IMR-90 (cell line): ENCODE results near the gene SH3RF1. TPM values are rescaled to one million over a fixed set of nuclear protein-coding genes. Genes with fewer than 3 reads are reported as not detected.

Experiments
- ATAC-seq: fragments of 200-7000 bp; cut with Tn5 transposase; 2 replicates; pipeline ENCODE4 v1.9.1; 2020; ENCODE audit warnings: low read depth, mild to moderate bottlenecking, moderate library complexity
- BruUV-seq: library from RNA; stranded (reverse); fragments of 400-500 nt; replicated peaks from 2 replicates; lab custom pipeline; 2021; lab: Mats Ljungman, UMichigan
- CTCF ChIA-PET: fragments of 300-600 bp; formaldehyde crosslinking; extraction: SDS; loops from one replicate; lab custom pipeline; 2021; ENCODE audit warnings: antibody characterized with exemption; lab: Yijun Ruan, JAX
- POLR2A ChIA-PET: fragments of 300-600 bp; sonication (Branson Sonifier 250); formaldehyde crosslinking; loops from one replicate; lab custom pipeline; 2022; ENCODE audit warnings: antibody characterized with exemption; ENCODE audit not compliant: unreplicated experiment; lab: Charles Lee
- DNase-seq: peaks from one replicate; pipeline ENCODE4 v3.0.0; 2013
- H2AFZ ChIP-seq: replicated peaks from 2 replicates; pipeline ENCODE3; 2013; ENCODE audit warnings: low read length, mild to moderate bottlenecking; ENCODE audit not compliant: poor library complexity
- H2AK5ac ChIP-seq: 2 replicates; pipeline ENCODE4 v1.6.1; 2013; ENCODE audit warnings: low read depth, low read length, inconsistent platforms
- H2AK9ac ChIP-seq: replicated peaks from 2 replicates; pipeline ENCODE3; 2013; ENCODE audit warnings: mild to moderate bottlenecking, low read depth, low read length, moderate library complexity; ENCODE audit not compliant: poor library complexity
- H2BK120ac ChIP-seq: 2 replicates; pipeline ENCODE4 v1.6.1; 2013; ENCODE audit warnings: low read depth, low read length, inconsistent platforms
- H2BK15ac ChIP-seq: 3 replicates; pipeline ENCODE4 v1.6.1; 2013; ENCODE audit warnings: low read depth, low read length, inconsistent platforms
- H2BK20ac ChIP-seq: 2 replicates; pipeline ENCODE4 v1.6.1; 2013; ENCODE audit warnings: low read depth, mild to moderate bottlenecking, inconsistent platforms, low read length, moderate library complexity
- H2BK5ac ChIP-seq: 2 replicates; pipeline ENCODE4 v1.6.1; 2013; ENCODE audit warnings: mild to moderate bottlenecking, low read depth, low read length, inconsistent platforms; ENCODE audit not compliant: poor library complexity, severe bottlenecking
- H3K14ac ChIP-seq: replicated peaks from 2 replicates; pipeline ENCODE4 v1.6.1; 2013; ENCODE audit warnings: low read depth, low read length, inconsistent platforms
- H3K18ac ChIP-seq: 2 replicates; pipeline ENCODE4 v1.6.1; 2013; ENCODE audit warnings: low read depth, low read length, control low read depth
- H3K23ac ChIP-seq: 2 replicates; pipeline ENCODE4 v1.6.1; 2013; ENCODE audit warnings: low read depth, low read length, inconsistent platforms
- H3K27ac ChIP-seq: 2 replicates; pipeline ENCODE4 v1.5.1; 2013; ENCODE audit warnings: mild to moderate bottlenecking, control low read depth, low read length; ENCODE audit not compliant: insufficient read depth
- H3K27me3 ChIP-seq: 2 replicates; pipeline ENCODE4 v1.6.1; 2013; ENCODE audit warnings: low read length; ENCODE audit not compliant: control insufficient read depth, insufficient read depth
- H3K36me3 ChIP-seq: 2 replicates; pipeline ENCODE4 v1.6.1; 2013; ENCODE audit warnings: low read length, mixed read lengths; ENCODE audit not compliant: control insufficient read depth, insufficient read depth
- H3K4ac ChIP-seq: 2 replicates; pipeline ENCODE4 v1.6.1; 2013; ENCODE audit warnings: low read depth, low read length, inconsistent platforms
- H3K4me1 ChIP-seq: 2 replicates; pipeline ENCODE4 v1.6.1; 2013; ENCODE audit warnings: low read length, mixed read lengths; ENCODE audit not compliant: control insufficient read depth, insufficient read depth
- H3K4me2 ChIP-seq: 2 replicates; pipeline ENCODE4 v1.6.1; 2013; ENCODE audit warnings: low read depth, mild to moderate bottlenecking, control low read depth, low read length, moderate library complexity
- H3K4me3 ChIP-seq: 2 replicates; pipeline ENCODE4 v1.5.1; 2013; ENCODE audit warnings: low read depth, mild to moderate bottlenecking, control low read depth, low read length, moderate library complexity; ENCODE audit not compliant: insufficient read depth
- H3K56ac ChIP-seq: 2 replicates; pipeline ENCODE4 v1.6.1; 2013; ENCODE audit warnings: low read length, inconsistent platforms; ENCODE audit not compliant: insufficient read depth; ENCODE audit errors: extremely low read depth
- H3K79me1 ChIP-seq, 2 experiments: 2 replicates each; pipeline ENCODE4 v1.6.1; 2013; ENCODE audit warnings: low read length in 2 of 2, inconsistent platforms in 1 of 2, low read depth in 1 of 2
- H3K9ac ChIP-seq: 2 replicates; pipeline ENCODE4 v1.6.1; 2013; ENCODE audit warnings: low read depth, low read length, control low read depth
- H3K9me1 ChIP-seq: 2 replicates; pipeline ENCODE4 v1.6.1; 2013; ENCODE audit warnings: low read length, inconsistent platforms; ENCODE audit not compliant: insufficient read depth
- H3K9me3 ChIP-seq: 2 replicates; pipeline ENCODE4 v1.6.1; 2013; ENCODE audit warnings: low read length; ENCODE audit not compliant: control insufficient read depth, insufficient read depth
- H4K20me1 ChIP-seq: 2 replicates; pipeline ENCODE4 v1.6.1; 2013; ENCODE audit warnings: low read length, inconsistent platforms; ENCODE audit not compliant: insufficient read depth
- H4K5ac ChIP-seq: 2 replicates; pipeline ENCODE4 v1.6.1; 2013; ENCODE audit warnings: mild to moderate bottlenecking, low read depth, low read length, control low read depth
- H4K8ac ChIP-seq, 2 experiments: 2 replicates each; pipeline ENCODE4 v1.6.1; 2013; ENCODE audit warnings: low read depth in 2 of 2, low read length in 2 of 2, control low read depth in 1 of 2, inconsistent platforms in 1 of 2
- H4K91ac ChIP-seq: 2 replicates; pipeline ENCODE4 v1.6.1; 2013; ENCODE audit warnings: low read depth, low read length, inconsistent platforms; ENCODE audit not compliant: insufficient read depth
- CEBPB ChIP-seq: IDR thresholded peaks from 2 replicates; pipeline ENCODE4 v1.6.1; 2012; ENCODE audit warnings: low read depth, low read length, improper control_type of control experiment
- FOS ChIP-seq: fragments of 150-350 bp; IDR thresholded peaks from 2 replicates; pipeline ENCODE4 v1.6.1; 2016; ENCODE audit warnings: low read depth, low read length
- NFE2L2 ChIP-seq: fragments of 150-350 bp; IDR thresholded peaks from 2 replicates; pipeline ENCODE4 v1.6.1; 2016; ENCODE audit warnings: low read depth, mild to moderate bottlenecking, low read length
- POLR2A ChIP-seq: IDR thresholded peaks from 2 replicates; pipeline ENCODE4 v1.6.1; 2012; ENCODE audit warnings: mild to moderate bottlenecking, low read depth, low read length
- RAD21 ChIP-seq: IDR thresholded peaks from 2 replicates; pipeline ENCODE4 v1.6.1; 2012; ENCODE audit warnings: low read length, improper control_type of control experiment
- WGBS, 2 experiments: methylation state at CpG; one replicate each; pipeline versions ENCODE4 v1.1.5 to v1.1.7; 2013; ENCODE audit warnings: missing lambda C conversion rate in 2 of 2; ENCODE audit not compliant: insufficient read length in 1 of 2; ENCODE audit errors: extremely low coverage in 2 of 2; 5-methylcytosine and 5-hydroxymethylcytosine counted together
- dilution Hi-C: fragments of 300-500 bp; cut with HindIII; formaldehyde crosslinking; loops from one replicate; pipeline ENCODE4 v1.14.3; 2018; ENCODE audit warnings: low sequenced_read_pairs; ENCODE audit not compliant: unreplicated experiment
- in situ Hi-C: fragments of 300-500 bp; cut with MboI; formaldehyde crosslinking; loops from 3 replicates; pipeline ENCODE4 v1.14.3; 2019; ENCODE audit warnings: low sequenced_read_pairs, inconsistent platforms, mixed read lengths
- intact Hi-C: fragments of 100-400 bp; cut with micrococcal nuclease; formaldehyde crosslinking; loops from 2 replicates; pipeline ENCODE4 v1.10.0; 2022
- polyA plus RNA-seq, 3 experiments: library from polyadenylated mRNA; depleted of rRNA; stranded (reverse); fragments of >200 nt; gene quantifications; 2 replicates each; pipeline ENCODE4 v1.2.3, GENCODE V29; 2012; ENCODE audit warnings: low replicate concordance in 1 of 3
- total RNA-seq: library from RNA; depleted of rRNA; stranded (reverse); fragments of >200 nt; gene quantifications from 2 replicates; pipeline ENCODE4 v1.2.3, GENCODE V29; 2012

The SH3RF1 gene
- total and polyA plus RNA-seq, 2 of the 4 experiments (the other 2 are of a cell fraction): 22.0 to 29.8 TPM

- Histone ChIP-seq H2AK9ac (no peak overlapping the region), H3K27me3 (no peaks in the 10 kb centered on the region), H4K8ac (no peak overlapping the region; a peak in 1 of 4 replicates), H3K9me3 (no peaks in the 10 kb centered on the region), H3K4ac (peak overlapping the region; percentile 32; the same call in 1 of the 2 replicates), H4K20me1 (no peaks in the 10 kb centered on the region; the same call in 1 of the 2 replicates), H3K27ac (0 out of 2 replicates have a peak overlapping the region, but pooled peaks have one; percentile 0), H2BK5ac (peak overlapping the region; percentile 80), H3K56ac (peak overlapping the region; percentile 7; the same call in 1 of the 2 replicates), H3K4me2 (peak overlapping the region; percentile 57), H4K5ac (no peak overlapping the region), H3K4me1 (peaks cover 5% of the 10 kb centered on the region; the same call in 1 of the 2 replicates), H2BK15ac (peak overlapping the region; percentile 37; the same call in 1 of the 3 replicates), H3K9ac (no peak overlapping the region; the same call in 1 of the 2 replicates), H2AFZ (no peak overlapping the region), H3K79me1 (no peaks in the 10 kb centered on the region; a peak in 1 of 4 replicates), H3K14ac (no peak overlapping the region; the same call in 1 of the 2 replicates), H2AK5ac (no peak overlapping the region), H3K23ac (no peak overlapping the region), H3K36me3 (no peaks in the 10 kb centered on the region), H2BK20ac (peak overlapping the region; percentile 59), H3K18ac (peak overlapping the region; percentile 36; the same call in 1 of the 2 replicates), H2BK120ac (peak overlapping the region; percentile 43), H3K9me1 (no peaks in the 10 kb centered on the region; the same call in 1 of the 2 replicates), H4K91ac (peak overlapping the region; percentile 28; the same call in 1 of the 2 replicates), H3K4me3 (no peak overlapping the region)
- ChIA-PET POLR2A (no interaction called here), CTCF (interaction anchor here (1.1 kb wide), 1 partner anchor 103 kb away, joined by 4 read pairs; no protein-coding TSS in a partner anchor)
- in situ Hi-C loops: no loop called here
- WGBS, 2 experiments: 0% methylated on average over 2 of the region's 4 CpGs; no CpG with 5 or more reads in 1 of the 2 experiments
- no TSS peak for BruUV-seq
- dilution Hi-C loops: no loop called here
- intact Hi-C loops: no loop called here
- ATAC-seq: peak; percentile 70
- DNase-seq: peak; percentile 92
- TF ChIP-seq FOS (peak; percentile 39; the same call in 1 of the 2 replicates), CEBPB (no peak), NFE2L2 (no peak), POLR2A (no peak; the same call in 1 of the 2 replicates), RAD21 (0 out of 2 replicates have a peak, but pooled peaks have one; percentile 7)
These were observed 12.4 kb upstream of the SH3RF1 start for GRCh38 chr4:169283114-169283509.
